NCI-H1417 treated with DMSO at 0.1 percent for 48 hours (cell line): Measurements from ENCODE around the gene P2RY8.
"Not testable (repeated sequence)": the region's sequence is repeated elsewhere in the genome, so short reads cannot be mapped to it uniquely, and the experiment has no call there.

Experiments used
- DNase-seq: peaks from one replicate; lab custom pipeline; 2025; lab: John Stamatoyannopoulos, UW

P2RY8 gene

GRCh38 chrX:1444561-1445500 lies 92.2 kb downstream of the P2RY8 start:
- no peak for DNase-seq

- DNase-seq = no peak
Measured at GRCh38 chrX:1443496-1444075, 93.4 kb downstream of the P2RY8 start.

GRCh38 chrX:1442724-1443367 lies 94.1 kb downstream of the P2RY8 start:
- no peak for DNase-seq

- DNase-seq = no peak
Measured at GRCh38 chrX:1442016-1442665, 94.8 kb downstream of the P2RY8 start.

- DNase-seq = no peak
Measured at GRCh38 chrX:1440506-1440905, 96.5 kb downstream of the P2RY8 start.

- DNase-seq = no peak
Measured at GRCh38 chrX:1435241-1435895, 101.6 kb downstream of the P2RY8 start.

GRCh38 chrX:1434871-1435240 lies 102.1 kb downstream of the P2RY8 start:
- DNase-seq = no peak

- DNase-seq = no peak
Measured at GRCh38 chrX:1433646-1434357, 103.2 kb downstream of the P2RY8 start.

GRCh38 chrX:1430451-1430850 lies 106.5 kb downstream of the P2RY8 start:
- no peak for DNase-seq

- DNase-seq = no peak
Measured at GRCh38 chrX:1427756-1428155, 109.2 kb downstream of the P2RY8 start.

- DNase-seq = not testable (repeated sequence)
Measured at GRCh38 chrX:1426321-1426720, 110.7 kb downstream of the P2RY8 start.

- DNase-seq = no peak
Measured at GRCh38 chrX:1425381-1425780, 111.6 kb downstream of the P2RY8 start.

GRCh38 chrX:1424147-1424851 lies 112.7 kb downstream of the P2RY8 start:
- no peak for DNase-seq

- DNase-seq = no peak
Measured at GRCh38 chrX:1423215-1423614, 113.8 kb downstream of the P2RY8 start.

- DNase-seq = no peak
Measured at GRCh38 chrX:1422135-1422465, 114.9 kb downstream of the P2RY8 start.

- no peak for DNase-seq
Measured at GRCh38 chrX:1421433-1422134, 115.4 kb downstream of the P2RY8 start.

- no peak for DNase-seq
Measured at GRCh38 chrX:1420371-1420770, 116.6 kb downstream of the P2RY8 start.

GRCh38 chrX:1419545-1420355 lies 117.2 kb downstream of the P2RY8 start:
- DNase-seq = no peak

GRCh38 chrX:1418901-1419544 lies 118.0 kb downstream of the P2RY8 start:
- no peak for DNase-seq
